NCI-H146 treated with DMSO at 0.1 percent for 48 hours (cell line): ENCODE results near the gene PCSK4.
A peak's percentile ranks its signal among the peaks of the same experiment; 100 is the strongest.
"Not testable (repeated sequence)": the region's sequence is repeated elsewhere in the genome, so short reads cannot be mapped to it uniquely, and the experiment has no call there.

Experiments used
- DNase-seq: peaks from one replicate; lab custom pipeline; 2025; ENCODE audit not compliant: unreplicated experiment; lab: John Stamatoyannopoulos, UW

Gene PCSK4

DNA sequence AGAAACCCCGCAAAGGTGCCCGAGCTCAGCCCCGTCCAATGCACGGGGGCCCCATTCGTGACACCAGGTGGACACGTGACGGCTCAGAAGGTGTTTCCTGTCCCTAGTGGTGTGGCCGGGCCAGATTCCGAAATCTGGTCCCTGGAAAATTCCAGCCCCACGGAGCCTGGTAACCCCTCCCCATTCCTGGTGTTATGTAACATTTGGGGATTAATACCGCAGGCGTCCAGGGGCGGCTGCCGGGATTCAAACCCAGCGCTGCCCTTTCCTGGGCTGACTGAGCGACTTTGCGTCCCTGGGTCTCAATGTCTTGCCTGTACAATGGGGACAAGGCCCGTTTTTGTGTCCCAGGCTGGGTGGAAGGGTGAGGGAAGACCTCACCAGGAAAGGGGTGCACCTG lies 32.7 kb upstream of the PCSK4 start:
- DNase-seq, result no peak

DNA sequence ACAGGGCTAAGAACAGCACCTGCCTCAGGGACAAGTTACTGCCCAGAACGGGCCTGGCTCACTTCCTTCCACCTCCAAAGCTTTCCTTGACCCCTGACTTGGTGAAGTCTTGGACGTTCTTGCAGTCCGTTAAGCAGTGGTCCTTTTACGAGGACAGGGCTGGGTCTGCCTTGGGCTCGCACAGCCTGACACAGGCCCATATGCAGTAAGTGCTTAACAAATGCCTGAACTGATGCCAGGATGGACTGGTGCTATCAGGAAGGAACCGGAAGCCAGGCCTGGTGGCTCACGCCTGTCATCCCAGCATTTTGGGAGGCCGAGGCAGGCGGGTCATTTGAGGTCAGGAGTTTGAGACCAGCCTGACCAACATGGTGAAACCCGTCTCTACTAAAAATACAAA lies 31.9 kb upstream of the PCSK4 start:
- DNase-seq, result no peak

DNA sequence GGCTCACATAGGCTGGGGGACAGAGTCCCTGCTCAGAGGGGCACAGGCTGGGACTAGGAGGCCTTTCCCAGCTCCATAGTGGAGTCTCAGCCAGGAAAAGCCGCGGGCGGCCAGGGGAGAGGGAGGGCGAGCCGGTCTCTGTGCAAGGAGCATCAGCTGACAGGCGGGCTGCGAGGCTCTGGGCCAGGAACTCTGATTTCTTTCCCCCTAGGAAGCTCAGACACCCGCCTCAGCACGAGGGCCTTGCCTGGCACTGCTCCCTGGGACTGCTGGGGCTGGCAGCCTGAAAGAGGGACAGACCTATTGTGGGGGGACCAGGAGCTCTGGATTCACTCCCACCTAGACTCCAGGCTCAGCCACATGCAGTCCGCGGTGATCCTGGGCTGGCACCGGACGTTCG lies 31.5 kb upstream of the PCSK4 start:
- no peak for DNase-seq

DNA sequence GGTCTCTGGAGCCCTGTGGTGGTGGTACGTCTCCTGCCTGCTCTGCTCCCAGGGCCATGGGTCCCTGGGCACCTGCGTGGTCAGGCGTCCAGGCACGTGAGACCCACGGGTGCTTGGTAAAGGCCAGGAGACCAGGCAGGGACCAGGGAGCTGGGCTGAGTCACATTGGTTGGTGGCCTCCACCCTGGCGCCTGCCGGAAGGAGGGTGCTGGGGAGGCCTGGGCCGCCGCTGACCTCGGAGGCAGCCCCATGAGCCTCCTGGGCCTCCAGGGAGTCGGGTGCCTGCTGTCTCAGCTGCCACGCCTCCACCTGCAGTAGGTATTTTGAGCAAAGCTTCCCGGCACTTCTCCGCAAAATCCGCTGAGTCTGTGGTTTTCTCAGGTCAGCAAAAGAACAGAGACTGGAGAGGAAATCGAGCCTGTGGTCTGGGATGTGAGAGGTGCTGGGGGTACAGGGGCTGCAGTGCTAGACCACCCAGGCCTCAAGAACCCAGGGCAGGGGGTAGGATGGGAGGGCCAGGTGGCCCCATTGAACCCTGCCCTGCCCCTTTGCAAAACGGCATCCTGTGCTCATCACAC lies 30.1 kb upstream of the PCSK4 start:
- no peak for DNase-seq

DNA sequence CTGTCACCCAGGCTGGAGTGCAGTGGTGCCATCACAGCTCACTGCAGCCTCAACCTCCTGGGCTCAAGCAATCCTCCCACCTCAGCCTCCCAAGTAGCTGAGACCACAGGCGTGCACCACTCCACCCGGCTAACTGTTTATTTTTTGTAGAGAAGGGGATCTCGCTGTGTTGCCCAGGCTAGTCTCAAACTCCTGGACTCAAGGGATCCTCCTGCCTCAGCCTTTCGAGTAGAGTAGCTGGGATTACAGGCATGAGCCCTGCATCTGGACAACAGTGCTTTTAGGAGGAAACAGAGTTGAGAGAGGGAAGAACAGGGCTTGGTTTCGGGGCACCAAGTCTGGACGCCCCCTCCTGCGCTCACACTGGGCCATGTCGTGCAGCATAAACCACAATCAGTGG lies 29.7 kb upstream of the PCSK4 start:
- DNase-seq, result not testable (repeated sequence)

DNA sequence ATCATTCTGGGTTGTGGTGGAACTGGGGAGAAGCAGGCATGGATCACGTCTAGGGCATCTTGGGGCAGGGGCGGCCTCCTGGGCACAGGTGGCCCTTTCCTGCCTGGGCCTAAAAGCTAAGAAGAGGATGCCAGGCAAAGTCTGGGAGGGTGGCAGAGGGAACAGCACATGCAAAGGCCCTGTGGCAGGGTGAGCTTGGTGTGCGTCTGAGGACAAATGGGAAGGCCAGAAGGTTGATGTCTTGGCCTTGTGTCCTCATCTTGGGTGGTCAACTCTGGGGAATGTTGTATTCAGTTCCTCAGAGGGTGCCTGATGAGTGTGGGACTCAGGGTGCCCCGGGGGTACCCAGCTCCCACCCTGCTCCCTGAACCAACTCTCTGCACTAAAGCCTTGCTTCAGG lies 28.3 kb upstream of the PCSK4 start:
- no peak for DNase-seq

DNA sequence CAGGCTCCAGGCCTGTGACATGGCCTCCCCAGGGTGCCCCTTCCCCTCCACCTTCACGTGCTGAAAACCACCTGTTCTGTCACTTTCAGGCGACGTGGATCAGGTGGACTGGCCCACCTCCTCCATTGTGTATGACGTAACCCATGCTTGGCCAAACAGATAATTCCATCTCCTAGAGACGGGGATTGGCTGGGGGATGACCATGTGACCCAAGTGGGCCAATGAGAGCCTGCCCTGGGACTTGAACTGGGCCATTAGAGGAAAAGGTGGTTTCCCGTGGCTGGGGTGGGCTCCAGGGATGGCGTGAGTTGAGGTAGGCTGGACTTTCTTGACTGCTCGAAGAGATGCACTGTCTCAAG lies 26.2 kb upstream of the PCSK4 start:
- DNase-seq, result no peak

DNA sequence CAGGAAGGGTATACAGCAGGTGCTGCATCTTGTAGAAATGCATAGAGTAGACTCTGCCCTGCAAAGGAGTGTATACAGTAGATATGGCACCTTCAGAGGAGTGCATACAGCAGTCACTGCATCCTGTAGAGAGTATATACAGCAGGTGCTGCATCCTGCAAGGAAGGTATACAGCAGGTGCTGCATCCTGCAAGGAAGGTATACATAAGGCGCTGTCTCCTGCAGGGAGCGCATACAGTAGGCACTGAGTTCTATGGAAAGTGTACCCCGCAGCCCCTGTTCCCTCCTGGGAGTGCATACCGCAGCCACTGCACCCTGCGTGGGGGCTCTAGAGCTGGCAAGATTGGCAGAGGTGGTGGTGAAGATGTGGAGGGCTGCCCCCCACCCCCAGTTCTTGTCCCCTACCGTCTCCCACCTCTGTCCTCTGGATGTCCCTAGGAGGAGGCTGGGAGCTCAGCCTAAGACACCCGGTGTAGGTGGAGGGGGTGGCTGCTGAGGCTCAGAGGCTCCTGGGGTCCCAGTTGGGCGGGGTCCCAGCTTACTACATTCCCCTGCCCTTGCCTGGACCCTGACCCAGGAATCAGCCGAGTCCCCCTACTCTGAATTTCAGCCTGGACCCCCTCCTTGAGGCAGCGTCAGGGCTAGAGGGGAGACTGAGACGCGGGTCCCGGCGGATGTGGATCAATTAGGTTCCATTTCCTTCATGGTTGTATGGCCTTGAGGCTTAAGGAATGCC lies 25.0 kb upstream of the PCSK4 start:
- DNase-seq, result no peak

DNA sequence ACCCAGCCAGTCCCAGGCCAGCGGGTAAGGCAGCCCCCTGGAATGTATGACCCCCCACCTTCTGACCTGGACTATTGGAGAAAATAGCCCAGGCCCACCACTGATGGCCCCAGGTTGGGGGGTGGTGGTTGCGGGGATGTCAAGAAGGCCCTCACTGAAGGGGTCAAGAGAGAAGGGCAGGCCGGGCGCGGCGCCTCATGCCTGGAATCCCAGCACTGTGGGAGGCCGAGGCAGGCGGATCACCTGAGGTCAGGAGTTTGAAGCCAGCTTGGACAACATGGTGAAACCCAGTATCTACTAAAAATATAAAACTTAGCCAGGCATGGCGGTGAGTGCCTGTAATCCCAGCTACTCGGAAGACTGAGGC lies 24.1 kb upstream of the PCSK4 start:
- DNase-seq, result no peak

DNA sequence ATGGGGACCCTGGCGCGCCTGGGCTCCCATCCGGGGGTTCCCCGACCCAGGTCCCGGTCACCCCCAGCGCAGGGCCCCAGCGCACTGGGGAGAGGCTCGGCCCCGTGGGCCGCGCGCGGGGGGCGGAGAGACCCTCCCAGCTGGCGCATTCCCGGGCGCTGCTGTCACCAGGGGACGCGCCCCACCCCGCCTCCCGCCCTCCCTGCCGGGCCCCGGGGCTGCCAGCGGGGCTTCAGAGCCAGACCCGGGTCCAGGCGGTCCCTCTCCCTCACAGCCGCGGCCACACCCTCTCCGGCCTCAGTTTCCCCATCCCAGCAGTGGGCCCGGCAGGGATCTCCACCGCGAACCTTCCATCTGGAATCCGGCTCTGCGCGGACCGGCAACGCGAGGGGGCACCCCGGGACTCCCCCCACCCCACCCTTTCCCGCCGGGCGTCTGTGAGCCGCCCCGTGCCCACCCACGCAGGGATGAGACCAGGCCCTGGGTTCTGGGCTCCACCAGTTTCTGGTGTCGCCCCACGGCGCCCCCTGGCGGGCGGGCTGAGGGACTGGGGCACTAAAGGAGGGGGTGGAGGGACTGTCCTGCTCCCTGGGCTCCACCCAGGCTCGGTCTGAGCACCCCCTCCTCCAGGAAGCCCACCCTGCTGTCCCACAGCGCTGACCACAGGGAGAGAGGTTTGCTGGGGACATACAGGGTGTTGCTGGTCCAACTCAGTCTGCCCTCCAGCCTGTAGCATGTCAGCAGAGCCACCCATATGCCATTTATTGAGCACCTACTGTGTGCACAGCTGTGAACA lies 23.5 kb upstream of the PCSK4 start:
- no peak for DNase-seq

DNA sequence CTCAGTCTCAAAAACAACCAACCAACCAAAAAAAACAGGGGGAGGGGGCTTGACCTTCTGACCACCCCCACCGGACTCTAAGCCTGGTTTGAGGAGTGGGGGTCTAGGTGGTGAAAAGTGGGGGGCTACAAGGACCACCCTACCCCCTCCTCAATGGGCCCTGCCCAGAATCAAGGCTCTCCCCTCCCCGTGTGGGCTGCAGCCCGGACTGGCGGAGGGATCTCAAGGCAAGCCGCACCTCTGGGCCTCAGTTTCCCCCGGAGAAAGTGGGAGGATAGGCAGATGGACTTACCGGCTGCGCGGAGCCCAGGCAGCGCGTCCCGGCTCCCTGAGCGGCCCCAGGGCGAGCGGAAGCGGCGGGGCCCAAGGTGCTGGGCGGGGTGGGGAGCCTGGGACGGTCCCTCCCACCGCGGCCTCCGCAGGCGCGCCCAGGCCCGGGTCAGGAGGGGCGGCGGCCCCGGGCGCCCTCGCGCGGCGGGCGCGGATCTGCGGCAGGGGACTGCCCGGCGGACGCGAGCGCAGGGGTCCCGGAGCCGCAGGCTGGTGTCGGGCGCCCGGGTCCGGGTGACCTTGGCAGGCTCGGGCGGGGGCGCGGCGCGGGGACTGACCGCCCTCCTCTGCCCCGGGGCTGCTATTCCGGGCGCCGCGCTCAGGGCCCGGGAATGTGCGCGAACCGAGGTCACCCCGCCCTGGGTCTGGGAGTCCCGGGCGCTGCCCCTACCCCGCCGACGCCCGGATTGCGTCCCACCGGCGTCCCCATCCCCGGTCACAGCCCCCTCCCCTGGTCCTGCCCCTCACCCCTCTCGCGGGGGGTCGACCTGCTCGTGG lies 22.7 kb upstream of the PCSK4 start, which contains the start of gene ADAMTSL5:
ADAMTSL5 (minus strand) TSS at position 349 of the 828 bp plus-strand sequence. CDS start 2,076 bp downstream, outside the sequence.
- DNase-seq, result no peak

DNA sequence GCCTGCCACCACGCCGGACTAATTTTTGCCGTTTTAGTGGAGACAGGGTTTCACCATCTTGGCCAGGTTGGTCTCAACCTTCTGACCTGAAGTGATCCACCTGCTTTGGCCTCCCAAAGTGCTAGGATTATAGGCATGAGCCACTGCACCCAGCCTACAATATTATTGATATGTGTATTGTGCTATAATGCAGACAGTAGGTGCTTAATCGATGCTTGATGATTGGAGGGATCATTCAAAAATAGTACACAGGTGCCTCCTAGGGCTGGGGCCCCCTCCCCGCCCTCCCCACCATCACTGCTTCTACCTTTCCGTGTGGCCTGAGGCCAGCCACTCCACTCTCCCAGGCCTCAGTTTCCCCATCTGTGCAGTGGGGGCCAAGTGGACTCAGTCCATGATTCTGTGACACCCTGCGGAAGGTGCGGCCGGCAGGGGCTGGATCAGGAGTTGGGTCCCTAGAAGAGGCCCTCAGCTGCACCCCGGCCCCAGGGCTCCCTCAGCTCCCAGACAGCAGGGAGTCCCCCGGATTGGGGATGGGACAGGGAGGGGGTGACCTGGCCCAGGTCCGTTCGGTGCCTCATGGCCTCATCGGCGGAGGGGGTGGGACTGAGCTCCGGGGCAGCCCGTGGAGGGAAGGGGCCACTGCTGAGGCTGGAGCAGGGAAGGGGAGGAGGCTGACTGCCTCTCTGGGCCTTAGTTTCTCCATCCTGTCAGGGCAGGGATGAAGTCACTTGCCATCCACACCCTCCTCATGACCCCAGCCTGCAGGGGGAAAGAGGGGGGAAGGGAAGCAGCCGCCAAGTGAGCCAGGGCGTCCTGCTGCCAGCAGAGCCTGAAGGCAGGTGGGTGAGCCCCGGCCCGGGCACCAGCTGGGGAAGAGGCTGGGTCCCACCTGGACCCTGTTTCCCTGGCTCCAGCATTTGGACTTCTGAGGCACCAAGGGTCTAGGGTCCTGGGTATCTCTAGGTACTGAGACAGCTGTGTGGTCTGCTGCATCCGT lies 21.5 kb upstream of the PCSK4 start:
- no peak for DNase-seq

DNA sequence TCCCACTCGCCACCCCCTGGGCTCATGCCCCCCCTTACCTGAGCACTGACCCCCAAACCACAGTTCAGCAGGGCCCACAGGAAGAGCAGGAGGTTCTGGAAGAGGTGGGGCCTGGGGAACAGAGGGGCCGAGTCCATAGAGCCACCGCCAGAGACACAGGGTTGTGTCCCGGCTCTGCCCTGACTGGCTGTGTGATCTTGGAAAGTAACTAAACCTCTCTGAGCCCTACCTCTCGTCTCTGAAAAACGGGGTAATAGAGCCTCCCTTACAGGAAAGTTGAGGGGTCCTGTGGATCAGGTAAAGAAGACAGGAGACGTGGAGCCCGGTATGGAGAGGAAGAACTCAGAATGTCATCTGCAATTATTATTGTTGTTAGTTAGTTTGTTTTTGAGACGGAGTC lies 20.7 kb upstream of the PCSK4 start:
- DNase-seq, result no peak

DNA sequence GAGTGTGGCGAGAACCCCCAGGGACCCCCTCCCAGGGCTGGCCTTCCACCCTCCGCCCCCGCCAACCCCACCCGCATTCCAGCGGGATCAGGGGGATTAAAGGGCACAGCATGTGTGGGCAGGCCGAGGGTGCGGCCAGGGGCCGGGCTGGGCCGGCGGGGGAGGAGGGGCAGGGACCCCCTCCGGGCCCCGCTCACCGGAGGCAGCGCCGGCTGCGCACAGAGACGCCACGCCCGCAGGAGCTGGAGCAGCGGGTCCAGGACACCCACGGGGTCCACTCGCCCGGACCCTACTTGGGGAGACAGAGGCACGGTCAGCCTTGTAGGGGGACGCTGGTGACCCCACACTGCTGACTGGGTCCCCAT lies 20.3 kb upstream of the PCSK4 start:
- no peak for DNase-seq

DNA sequence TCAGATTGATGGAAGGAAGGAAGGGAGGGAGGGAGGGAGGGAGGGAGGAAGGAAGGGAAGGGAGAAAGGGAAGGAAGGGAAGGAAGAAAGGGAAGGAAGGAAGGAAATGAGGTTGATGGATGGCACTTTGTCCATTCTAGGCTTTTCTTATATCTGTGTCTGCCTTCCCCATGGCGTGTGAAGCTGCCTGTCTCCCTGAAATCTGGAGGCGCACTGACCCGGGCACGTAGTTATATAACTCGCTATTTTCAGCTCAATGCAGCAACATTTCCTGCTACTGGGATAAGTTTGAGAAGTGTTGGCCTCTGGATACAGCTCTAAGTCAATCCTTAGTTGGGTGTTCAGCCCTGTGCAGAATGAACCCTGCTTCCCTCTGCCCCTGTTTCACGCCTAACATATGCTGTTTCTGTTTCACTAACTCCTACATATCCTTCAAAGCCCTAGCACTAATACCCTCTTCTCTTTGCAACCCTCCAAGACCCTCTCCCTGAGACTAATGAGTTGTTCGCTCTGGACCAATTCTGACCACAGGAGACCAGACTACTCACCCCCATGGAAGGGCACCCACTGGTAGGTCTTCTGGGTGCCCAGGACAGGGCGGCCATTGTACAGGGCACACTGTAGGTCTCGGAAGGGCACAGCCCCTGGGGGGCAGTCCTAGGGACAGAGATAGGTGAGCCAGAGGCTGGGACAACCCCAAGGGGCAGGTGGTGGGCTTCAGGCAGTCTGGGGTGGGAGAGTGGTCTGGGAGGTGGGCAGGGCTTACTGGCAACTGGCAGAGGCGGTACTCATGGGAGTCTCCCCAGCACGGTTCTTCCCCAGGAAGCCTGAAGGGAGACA lies 19.7 kb upstream of the PCSK4 start:
- DNase-seq, result no peak

DNA sequence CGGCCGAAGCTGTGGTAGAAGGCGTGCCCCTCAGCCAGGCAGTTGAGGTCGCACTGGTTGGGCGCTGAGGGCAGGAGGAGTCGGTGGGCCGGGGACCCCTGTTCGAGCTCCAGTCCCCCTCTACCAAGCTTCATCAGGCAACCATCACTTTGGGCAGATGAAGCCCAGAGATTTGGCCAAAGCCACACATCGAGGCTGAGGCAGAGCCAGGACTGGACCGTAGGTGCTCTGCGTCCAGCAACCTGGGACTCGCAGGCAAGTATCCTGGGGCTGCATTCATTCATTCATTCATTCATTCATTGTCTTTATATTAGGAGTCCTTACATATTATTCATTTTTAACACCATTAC lies 18.3 kb upstream of the PCSK4 start:
- DNase-seq, result no peak

DNA sequence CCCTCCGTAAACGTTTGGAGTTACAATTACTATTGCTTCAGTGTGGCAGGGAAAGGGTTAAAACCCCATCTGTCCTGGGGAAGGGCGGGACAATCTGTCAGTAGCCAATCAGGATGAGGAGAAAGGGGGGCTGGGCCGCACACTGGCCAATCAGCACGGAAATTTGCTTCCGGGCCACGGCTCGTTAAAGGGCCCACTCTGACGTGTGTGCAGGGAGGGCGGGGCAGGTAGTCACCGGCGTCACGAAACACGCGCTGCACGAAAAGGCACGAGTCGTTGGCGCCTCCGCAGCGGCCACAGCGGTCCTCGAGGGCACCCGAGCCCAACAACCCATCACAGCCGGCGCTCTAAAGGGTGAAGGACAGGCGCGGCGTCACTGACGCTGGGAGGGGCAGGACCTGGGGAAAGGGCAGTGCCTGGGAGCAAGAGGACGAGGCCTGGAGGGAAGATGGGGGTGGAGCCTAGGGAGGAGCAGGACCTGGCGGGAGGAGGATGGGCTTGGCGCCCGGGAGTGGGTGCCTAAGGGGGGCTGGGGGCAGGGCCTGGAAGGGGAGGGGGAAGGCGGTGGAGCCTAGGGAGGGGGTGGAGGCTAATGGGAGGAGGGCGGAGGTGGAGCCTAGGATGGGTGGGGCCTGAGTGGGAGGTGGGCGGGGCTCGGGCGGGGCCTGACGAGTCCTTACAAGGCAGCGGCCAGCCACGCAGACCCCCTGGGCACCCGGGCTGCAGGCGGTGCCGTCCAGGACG lies 17.8 kb upstream of the PCSK4 start:
- DNase-seq, result peak; percentile 75

DNA sequence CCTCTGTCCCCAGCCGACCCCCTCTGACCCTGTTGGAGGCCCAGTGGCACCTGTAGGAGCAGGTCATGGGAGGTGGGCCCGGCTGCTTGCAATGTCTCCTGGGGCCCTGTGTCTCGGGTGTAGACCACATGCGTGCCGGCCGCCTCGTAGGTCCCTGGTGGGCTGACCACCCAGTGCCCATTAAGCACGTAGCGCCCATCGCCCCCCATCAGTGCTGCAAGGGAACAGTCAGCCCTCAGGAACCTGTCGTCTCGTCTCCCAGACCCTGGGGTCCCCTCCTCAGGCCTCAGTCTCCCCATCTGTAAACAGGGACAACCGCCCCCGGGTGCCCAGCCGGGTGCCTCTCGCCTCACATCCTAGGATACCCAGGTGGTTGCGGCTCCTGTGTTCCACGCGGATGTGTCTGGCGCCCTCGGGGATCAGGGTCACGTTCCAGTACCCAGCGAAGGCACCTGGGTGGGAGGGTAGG lies 17.1 kb upstream of the PCSK4 start:
- DNase-seq, result no peak
